ENCODE measurements around the gene TSC22D2. TPM values are rescaled to one million over a fixed set of nuclear protein-coding genes. Genes with fewer than 3 reads are reported as not detected.

Gene TSC22D2
- polyA plus RNA-seq, 1 donor from 2014 or later: 15.3 TPM

- no peaks in the 10 kb centered on the region for H3F3A ChIP-seq (ENCODE audit: insufficient read depth, low read length, poor library complexity, severe bottlenecking)
- no peaks in the 10 kb centered on the region for H3K9me3 ChIP-seq (ENCODE audit: low read length)
- peaks cover 16% of the 10 kb centered on the region for H3K79me2 ChIP-seq (replicated peaks; ENCODE audit: insufficient read depth, low read length)
- no peaks in the 10 kb centered on the region for H4K20me1 ChIP-seq (ENCODE audit: insufficient read depth)
- no peaks in the 10 kb centered on the region for H3K27me3 ChIP-seq (ENCODE audit: insufficient read depth, low read depth, low read length)
- no peaks in the 10 kb centered on the region for H3K9me2 ChIP-seq (ENCODE audit: insufficient read depth, low read length)
- H3K36me3 ChIP-seq (ENCODE audit: insufficient read depth, low read length): no peaks in the 10 kb centered on the region
- H3K9ac ChIP-seq (ENCODE audit: low read length): no peak overlapping the region
- no peak overlapping the region for H2AFZ ChIP-seq (ENCODE audit: low read depth, low read length)
- no peak overlapping the region for H3K27ac ChIP-seq (ENCODE audit: low read length)
- TF ChIP-seq CTCF (IDR thresholded peaks at IDR 0.05; ENCODE audit: poor library complexity, severe bottlenecking): no peak
- TF ChIP-seq MXI1 (conservative IDR thresholded peaks at IDR 0.05; ENCODE audit: poor library complexity, severe bottlenecking): no peak
- no peak for TF ChIP-seq EP300 (conservative IDR thresholded peaks at IDR 0.05; ENCODE audit: poor library complexity, severe bottlenecking)
- TF ChIP-seq REST (IDR thresholded peaks at IDR 0.05; ENCODE audit: borderline replicate concordance): no peak
- no peak for TF ChIP-seq POLR2AphosphoS5 (IDR thresholded peaks at IDR 0.05)
- TF ChIP-seq SMC3 (conservative IDR thresholded peaks at IDR 0.05; ENCODE audit: poor library complexity): no peak
- no peak for TF ChIP-seq EZH2 (IDR thresholded peaks at IDR 0.05; ENCODE audit: borderline replicate concordance, insufficient read depth, low read length, poor library complexity, severe bottlenecking)
- TF ChIP-seq RAD21 (conservative IDR thresholded peaks at IDR 0.05): no peak
- TF ChIP-seq TAF1 (IDR thresholded peaks at IDR 0.05; ENCODE audit: low read depth): no peak
- H3K4me3 ChIP-seq (ENCODE audit: low read length): no peak overlapping the region
- no peak overlapping the region for H3K4me2 ChIP-seq (ENCODE audit: low read length)
These were observed 39.8 kb downstream of the TSC22D2 start for GRCh38 chr3:150447631-150448465.

GRCh38 chr3:150449169-150449721 is 41.1 kb downstream of the TSC22D2 start:
- TF ChIP-seq EZH2 (IDR thresholded peaks at IDR 0.05; ENCODE audit: borderline replicate concordance, insufficient read depth, low read length, poor library complexity, severe bottlenecking) (no peak), POLR2AphosphoS5 (IDR thresholded peaks at IDR 0.05) (no peak), MXI1 (conservative IDR thresholded peaks at IDR 0.05; ENCODE audit: poor library complexity, severe bottlenecking) (no peak), RAD21 (conservative IDR thresholded peaks at IDR 0.05) (no peak), EP300 (conservative IDR thresholded peaks at IDR 0.05; ENCODE audit: poor library complexity, severe bottlenecking) (no peak), TAF1 (IDR thresholded peaks at IDR 0.05; ENCODE audit: low read depth) (no peak), CTCF (IDR thresholded peaks at IDR 0.05; ENCODE audit: poor library complexity, severe bottlenecking) (no peak), REST (IDR thresholded peaks at IDR 0.05; ENCODE audit: borderline replicate concordance) (no peak), SMC3 (conservative IDR thresholded peaks at IDR 0.05; ENCODE audit: poor library complexity) (no peak)
- Histone ChIP-seq H3K9ac (ENCODE audit: low read length) (no peak overlapping the region), H3K4me3 (ENCODE audit: low read length) (no peak overlapping the region), H3K27me3 (ENCODE audit: insufficient read depth, low read depth, low read length) (no peaks in the 10 kb centered on the region), H3K36me3 (ENCODE audit: insufficient read depth, low read length) (no peaks in the 10 kb centered on the region), H4K20me1 (ENCODE audit: insufficient read depth) (no peaks in the 10 kb centered on the region), H3F3A (ENCODE audit: insufficient read depth, low read length, poor library complexity, severe bottlenecking) (no peaks in the 10 kb centered on the region), H3K4me2 (ENCODE audit: low read length) (no peak overlapping the region), H2AFZ (ENCODE audit: low read depth, low read length) (no peak overlapping the region), H3K79me2 (replicated peaks; ENCODE audit: insufficient read depth, low read length) (peaks cover 16% of the 10 kb centered on the region), H3K9me2 (ENCODE audit: insufficient read depth, low read length) (no peaks in the 10 kb centered on the region), H3K27ac (ENCODE audit: low read length) (no peak overlapping the region), H3K9me3 (ENCODE audit: low read length) (no peaks in the 10 kb centered on the region)
